ENCODE data around the gene PSME1.
A peak's percentile ranks its signal among the peaks of the same experiment; 100 is the strongest.

Gene PSME1

DNA sequence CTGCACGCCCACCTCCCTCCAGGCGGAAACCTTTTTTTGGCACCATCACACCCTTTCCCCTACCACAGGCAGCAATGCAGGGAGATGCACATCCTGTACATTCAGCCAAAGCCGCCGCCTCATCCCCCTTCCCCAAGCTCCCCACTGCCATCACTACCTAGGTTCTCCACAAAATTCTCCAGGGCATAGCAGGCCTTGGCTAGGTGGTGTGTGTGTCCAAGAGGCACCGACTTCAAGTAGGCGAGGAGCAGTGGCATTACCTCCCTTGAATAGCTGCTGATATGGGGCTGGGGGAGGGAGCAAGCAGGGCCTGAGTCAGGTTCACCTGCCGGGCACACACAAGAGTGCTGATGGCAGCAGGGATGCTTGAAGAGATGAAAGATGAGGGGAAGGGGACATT, 49.0 kb downstream of the PSME1 start:
- DNase-seq: no peak
- H3K36me3 Mint-ChIP-seq (ENCODE audit: low read depth): peaks cover 12% of the 10 kb centered on the region
- H3K4me1 Mint-ChIP-seq: peaks cover 28% of the 10 kb centered on the region
- no peak overlapping the region for H3K27ac Mint-ChIP-seq
- no peaks in the 10 kb centered on the region for H3K9me3 Mint-ChIP-seq
- H3K27me3 Mint-ChIP-seq (ENCODE audit: low read depth, poor library complexity): peaks cover 8% of the 10 kb centered on the region
- H3K4me3 Mint-ChIP-seq: no peak overlapping the region
- TF ChIP-seq, protein P1, sequence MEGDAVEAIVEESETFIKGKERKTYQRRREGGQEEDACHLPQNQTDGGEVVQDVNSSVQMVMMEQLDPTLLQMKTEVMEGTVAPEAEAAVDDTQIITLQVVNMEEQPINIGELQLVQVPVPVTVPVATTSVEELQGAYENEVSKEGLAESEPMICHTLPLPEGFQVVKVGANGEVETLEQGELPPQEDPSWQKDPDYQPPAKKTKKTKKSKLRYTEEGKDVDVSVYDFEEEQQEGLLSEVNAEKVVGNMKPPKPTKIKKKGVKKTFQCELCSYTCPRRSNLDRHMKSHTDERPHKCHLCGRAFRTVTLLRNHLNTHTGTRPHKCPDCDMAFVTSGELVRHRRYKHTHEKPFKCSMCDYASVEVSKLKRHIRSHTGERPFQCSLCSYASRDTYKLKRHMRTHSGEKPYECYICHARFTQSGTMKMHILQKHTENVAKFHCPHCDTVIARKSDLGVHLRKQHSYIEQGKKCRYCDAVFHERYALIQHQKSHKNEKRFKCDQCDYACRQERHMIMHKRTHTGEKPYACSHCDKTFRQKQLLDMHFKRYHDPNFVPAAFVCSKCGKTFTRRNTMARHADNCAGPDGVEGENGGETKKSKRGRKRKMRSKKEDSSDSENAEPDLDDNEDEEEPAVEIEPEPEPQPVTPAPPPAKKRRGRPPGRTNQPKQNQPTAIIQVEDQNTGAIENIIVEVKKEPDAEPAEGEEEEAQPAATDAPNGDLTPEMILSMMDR (IDR thresholded peaks at IDR 0.05): no peak

DNA sequence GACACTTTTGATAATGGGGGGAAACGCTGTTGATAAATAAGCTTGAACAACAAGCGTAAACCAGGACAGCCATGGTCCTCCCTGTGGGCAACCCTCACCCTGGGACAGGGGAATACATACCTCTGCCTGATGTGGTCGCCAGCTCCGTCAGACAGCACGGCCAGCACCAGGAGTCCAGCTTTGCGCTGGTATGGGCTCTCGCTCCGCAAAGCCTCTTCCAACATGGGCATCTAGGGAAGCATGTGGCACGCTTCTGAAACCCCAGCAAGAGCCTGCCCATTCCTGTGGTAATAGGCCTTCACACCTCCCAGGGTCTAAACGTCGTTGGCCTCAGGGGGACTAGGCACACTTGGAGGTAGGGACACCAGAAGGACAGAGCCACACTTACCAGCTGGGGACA, 49.7 kb downstream of the PSME1 start:
- Mint-ChIP-seq H3K27ac (no peak overlapping the region), H3K27me3 (ENCODE audit: low read depth, poor library complexity) (peaks cover 10% of the 10 kb centered on the region), H3K4me3 (no peak overlapping the region), H3K36me3 (ENCODE audit: low read depth) (peaks cover 14% of the 10 kb centered on the region), H3K4me1 (peaks cover 32% of the 10 kb centered on the region), H3K9me3 (no peaks in the 10 kb centered on the region)
- TF ChIP-seq, protein P1 (IDR thresholded peaks at IDR 0.05): no peak
- DNase-seq: no peak

DNA sequence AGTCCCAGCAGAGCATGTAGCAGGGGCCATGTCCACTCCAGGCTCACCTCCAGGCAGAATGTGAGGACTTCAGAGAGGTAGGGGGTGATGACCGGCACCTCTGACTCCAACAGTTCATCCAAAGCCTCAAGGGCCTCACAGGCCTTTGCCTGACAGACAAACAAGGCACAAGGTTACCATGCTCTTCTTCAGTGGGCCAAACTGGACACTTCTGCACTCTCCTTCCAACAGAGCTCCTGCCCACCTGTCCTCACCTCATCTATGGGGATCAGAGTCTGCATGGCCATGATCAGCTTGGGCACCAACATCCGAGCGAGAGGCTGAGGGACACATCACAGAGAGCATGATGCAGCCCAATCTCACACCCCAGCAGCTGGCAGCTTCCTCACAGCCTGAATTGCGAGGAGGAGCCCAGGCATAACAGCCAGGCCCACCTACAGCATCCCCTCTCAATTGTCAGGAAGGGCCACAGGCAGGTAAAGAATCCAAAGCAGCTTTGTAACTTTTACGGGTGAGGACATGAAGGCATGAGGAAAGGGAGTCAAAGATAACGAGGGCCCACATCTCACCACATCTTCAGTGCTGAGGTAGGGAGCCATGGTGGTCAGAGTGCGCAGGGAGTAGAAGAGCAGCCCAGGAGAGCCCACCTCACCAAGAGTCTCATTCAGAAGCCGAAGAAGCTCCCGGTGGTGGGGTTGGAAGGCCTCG, 51.0 kb downstream of the PSME1 start:
- TF ChIP-seq, protein P1 (IDR thresholded peaks at IDR 0.05): no peak
- H3K36me3 Mint-ChIP-seq (ENCODE audit: low read depth): peaks cover 25% of the 10 kb centered on the region
- H3K27me3 Mint-ChIP-seq (ENCODE audit: low read depth, poor library complexity): peaks cover 10% of the 10 kb centered on the region
- H3K9me3 Mint-ChIP-seq: no peaks in the 10 kb centered on the region
- peak overlapping the region; percentile 76 for H3K27ac Mint-ChIP-seq
- H3K4me1 Mint-ChIP-seq: peaks cover 36% of the 10 kb centered on the region
- no peak for DNase-seq
- H3K4me3 Mint-ChIP-seq: peak overlapping the region; percentile 89

DNA sequence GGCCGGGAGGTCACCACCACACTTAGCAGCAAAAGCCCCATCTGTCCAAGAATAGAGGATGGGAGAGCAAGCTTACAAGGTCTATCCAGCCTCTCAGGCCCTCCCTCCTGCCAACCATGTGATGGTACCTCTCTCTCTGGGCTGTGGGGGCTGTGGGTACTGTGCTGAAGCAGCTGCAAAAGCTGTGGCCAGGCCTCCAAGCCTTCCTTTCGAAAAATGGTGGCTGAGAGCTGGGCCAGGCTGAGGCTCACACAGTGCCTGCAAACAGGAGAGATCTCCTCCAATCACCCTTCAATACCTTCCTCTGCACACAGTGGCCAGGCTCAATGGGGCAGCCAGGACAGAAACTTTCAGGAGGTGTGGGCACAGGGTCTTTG, 51.5 kb downstream of the PSME1 start:
- no peaks in the 10 kb centered on the region for H3K9me3 Mint-ChIP-seq
- DNase-seq: no peak

More for the DNA sequence above, 51.5 kb downstream of the PSME1 start:
- Mint-ChIP-seq H3K36me3 (ENCODE audit: low read depth) (peaks cover 31% of the 10 kb centered on the region), H3K27ac (peak overlapping the region; percentile 94), H3K4me1 (peaks cover 40% of the 10 kb centered on the region), H3K27me3 (ENCODE audit: low read depth, poor library complexity) (peaks cover 10% of the 10 kb centered on the region), H3K4me3 (peak overlapping the region; percentile 89)
- TF ChIP-seq, protein P1 (IDR thresholded peaks at IDR 0.05): no peak

Data from nephron progenitor cell (in vitro differentiated cells).